Neural progenitor cell (in vitro differentiated cells): Measurements from ENCODE around the gene FAM89B. TPM values are rescaled to one million over a fixed set of nuclear protein-coding genes. Genes with fewer than 3 reads are reported as not detected.
A peak's percentile ranks its signal among the peaks of the same experiment; 100 is the strongest.

ENCODE experiments used
- DNase-seq: peaks from one replicate; pipeline ENCODE4 v3.0.0-alpha.2; 2016; ENCODE audit warnings: low spot score
- H2AFZ ChIP-seq: fragments of 200-600 bp; sonication (generic); replicated peaks from 2 replicates; pipeline ENCODE4 v1.6.1; 2016; ENCODE audit warnings: antibody characterized with exemption
- H3F3A ChIP-seq: fragments of 200-600 bp; sonication (generic); 2 replicates; pipeline ENCODE4 v1.6.1; 2016; ENCODE audit warnings: antibody characterized with exemption, low read depth
- H3K27ac ChIP-seq: fragments of 200-600 bp; sonication (generic); 2 replicates; pipeline ENCODE4 v1.5.1; 2016; ENCODE audit warnings: mild to moderate bottlenecking
- H3K27me3 ChIP-seq: fragments of 200-600 bp; sonication (generic); 2 replicates; pipeline ENCODE4 v1.6.1; 2016; ENCODE audit warnings: mild to moderate bottlenecking, moderate library complexity
- H3K36me3 ChIP-seq: fragments of 200-600 bp; sonication (generic); 2 replicates; pipeline ENCODE4 v1.5.1; 2016
- H3K4me1 ChIP-seq: fragments of 200-600 bp; sonication (generic); 2 replicates; pipeline ENCODE4 v1.6.1; 2016; ENCODE audit warnings: mixed run types
- H3K4me2 ChIP-seq: fragments of 200-600 bp; sonication (generic); 2 replicates; pipeline ENCODE4 v1.6.1; 2016
- H3K4me3 ChIP-seq: fragments of 200-600 bp; sonication (generic); 2 replicates; pipeline ENCODE4 v1.5.1; 2016
- H3K79me2 ChIP-seq: fragments of 200-600 bp; sonication (generic); 2 replicates; pipeline ENCODE4 v1.6.1; 2016; ENCODE audit warnings: low read depth
- H3K9ac ChIP-seq: fragments of 200-600 bp; sonication (generic); 2 replicates; pipeline ENCODE4 v1.6.1; 2016
- H3K9me3 ChIP-seq: fragments of 200-600 bp; sonication (generic); 2 replicates; pipeline ENCODE4 v1.5.1; 2016; ENCODE audit warnings: low read depth
- H4K20me1 ChIP-seq: fragments of 200-600 bp; sonication (generic); 2 replicates; pipeline ENCODE4 v1.6.1; 2016; ENCODE audit warnings: low read depth
- H3K27ac Mint-ChIP-seq: 3 replicates; pipeline ENCODE4 v1.8.0; 2021; ENCODE audit warnings: mixed read lengths
- H3K27me3 Mint-ChIP-seq: 2 replicates; pipeline ENCODE4 v1.8.0; 2022; ENCODE audit warnings: low read depth, mild to moderate bottlenecking, inconsistent platforms, moderate library complexity, mixed read lengths; ENCODE audit not compliant: insufficient read depth
- H3K36me3 Mint-ChIP-seq: 3 replicates; pipeline ENCODE4 v1.8.0; 2021; ENCODE audit warnings: mixed read lengths
- H3K4me1 Mint-ChIP-seq: 3 replicates; pipeline ENCODE4 v1.8.0; 2021; ENCODE audit warnings: mixed read lengths
- H3K4me3 Mint-ChIP-seq: 3 replicates; pipeline ENCODE4 v1.8.0; 2021; ENCODE audit warnings: mild to moderate bottlenecking, moderate library complexity, mixed read lengths
- H3K9me3 Mint-ChIP-seq: 3 replicates; pipeline ENCODE4 v1.8.0; 2020; ENCODE audit warnings: mixed read lengths
- EZH2 ChIP-seq: fragments of 200-600 bp; sonication (generic); IDR thresholded peaks from 2 replicates; pipeline ENCODE4 v1.6.1; 2017; ENCODE audit warnings: antibody characterized with exemption, mild to moderate bottlenecking, moderate library complexity
- EZH2phosphoT487 ChIP-seq: fragments of 200-600 bp; sonication (generic); IDR thresholded peaks from 2 replicates; pipeline ENCODE4 v1.6.1; 2017; ENCODE audit warnings: antibody characterized with exemption
- total RNA-seq: library from RNA; depleted of rRNA; stranded (reverse); fragments of >200 nt; gene quantifications from 2 replicates; pipeline ENCODE4 v1.2.3, GENCODE V29; 2015; ENCODE audit warnings: low replicate concordance
- TF ChIP-seq, protein P1 (sequence below): fragments of 200-600 bp; sonication (generic); IDR thresholded peaks from 2 replicates; pipeline ENCODE4 v1.5.1; 2017; ENCODE audit warnings: antibody characterized with exemption, mild to moderate bottlenecking

Gene FAM89B
- total RNA-seq, 1 donor from 2014 or later = 11.7 TPM

- peaks cover 11% of the 10 kb centered on the region for H3K36me3 Mint-ChIP-seq
- no peaks in the 10 kb centered on the region for H3K79me2 ChIP-seq
- no peaks in the 10 kb centered on the region for H3K4me1 Mint-ChIP-seq
- no peaks in the 10 kb centered on the region for H3K36me3 ChIP-seq
- no peak for DNase-seq
- no peak overlapping the region for H3K4me3 Mint-ChIP-seq
- no peaks in the 10 kb centered on the region for H3K4me1 ChIP-seq
- no peaks in the 10 kb centered on the region for H3K27me3 ChIP-seq
- H3K27ac Mint-ChIP-seq = no peak overlapping the region
- H3F3A ChIP-seq = no peaks in the 10 kb centered on the region
- H3K27me3 Mint-ChIP-seq = peaks cover 3% of the 10 kb centered on the region
- no peak overlapping the region for H3K4me2 ChIP-seq
- no peak overlapping the region for H3K27ac ChIP-seq
- H4K20me1 ChIP-seq = no peaks in the 10 kb centered on the region
- no peak for TF ChIP-seq EZH2
- no peak for TF ChIP-seq EZH2phosphoT487
- TF ChIP-seq, protein P1, sequence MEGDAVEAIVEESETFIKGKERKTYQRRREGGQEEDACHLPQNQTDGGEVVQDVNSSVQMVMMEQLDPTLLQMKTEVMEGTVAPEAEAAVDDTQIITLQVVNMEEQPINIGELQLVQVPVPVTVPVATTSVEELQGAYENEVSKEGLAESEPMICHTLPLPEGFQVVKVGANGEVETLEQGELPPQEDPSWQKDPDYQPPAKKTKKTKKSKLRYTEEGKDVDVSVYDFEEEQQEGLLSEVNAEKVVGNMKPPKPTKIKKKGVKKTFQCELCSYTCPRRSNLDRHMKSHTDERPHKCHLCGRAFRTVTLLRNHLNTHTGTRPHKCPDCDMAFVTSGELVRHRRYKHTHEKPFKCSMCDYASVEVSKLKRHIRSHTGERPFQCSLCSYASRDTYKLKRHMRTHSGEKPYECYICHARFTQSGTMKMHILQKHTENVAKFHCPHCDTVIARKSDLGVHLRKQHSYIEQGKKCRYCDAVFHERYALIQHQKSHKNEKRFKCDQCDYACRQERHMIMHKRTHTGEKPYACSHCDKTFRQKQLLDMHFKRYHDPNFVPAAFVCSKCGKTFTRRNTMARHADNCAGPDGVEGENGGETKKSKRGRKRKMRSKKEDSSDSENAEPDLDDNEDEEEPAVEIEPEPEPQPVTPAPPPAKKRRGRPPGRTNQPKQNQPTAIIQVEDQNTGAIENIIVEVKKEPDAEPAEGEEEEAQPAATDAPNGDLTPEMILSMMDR = no peak
- H2AFZ ChIP-seq = no peak overlapping the region
- H3K9me3 Mint-ChIP-seq = no peaks in the 10 kb centered on the region
- no peak overlapping the region for H3K4me3 ChIP-seq
- no peak overlapping the region for H3K9ac ChIP-seq
- no peaks in the 10 kb centered on the region for H3K9me3 ChIP-seq
These were observed 27.6 kb downstream of the FAM89B start for GRCh38 chr11:65599955-65600246.

- H3K27ac ChIP-seq = no peak overlapping the region
- H3K4me2 ChIP-seq = no peak overlapping the region
- no peak for DNase-seq
- TF ChIP-seq, protein P1 = no peak
- TF ChIP-seq EZH2phosphoT487 (no peak), EZH2 (no peak)
- H3K9ac ChIP-seq = no peak overlapping the region
- H3F3A ChIP-seq = peaks cover 19% of the 10 kb centered on the region
- H3K36me3 Mint-ChIP-seq = peaks cover 13% of the 10 kb centered on the region
- no peak overlapping the region for H3K27ac Mint-ChIP-seq
- peaks cover 2% of the 10 kb centered on the region for H3K36me3 ChIP-seq
- H3K27me3 ChIP-seq = peaks cover 7% of the 10 kb centered on the region
- no peak overlapping the region for H3K4me3 Mint-ChIP-seq
- peaks cover 31% of the 10 kb centered on the region for H4K20me1 ChIP-seq
- peaks cover 9% of the 10 kb centered on the region for H3K27me3 Mint-ChIP-seq
- H3K4me1 Mint-ChIP-seq = peaks cover 19% of the 10 kb centered on the region
- H3K79me2 ChIP-seq = no peaks in the 10 kb centered on the region
- no peak overlapping the region for H3K4me3 ChIP-seq
- no peaks in the 10 kb centered on the region for H3K9me3 ChIP-seq
- H3K4me1 ChIP-seq = peaks cover 12% of the 10 kb centered on the region
- no peak overlapping the region for H2AFZ ChIP-seq
- H3K9me3 Mint-ChIP-seq = no peaks in the 10 kb centered on the region
These were observed 31.9 kb downstream of the FAM89B start for GRCh38 chr11:65604258-65604657.

GRCh38 chr11:65606876-65607613, 34.7 kb downstream of the FAM89B start:
- Histone ChIP-seq H3K4me1 (peaks cover 13% of the 10 kb centered on the region), H3K79me2 (peaks cover 3% of the 10 kb centered on the region), H3K4me3 (peak overlapping the region; percentile 31), H3K9ac (no peak overlapping the region), H3K36me3 (peaks cover 2% of the 10 kb centered on the region), H3K27me3 (peaks cover 7% of the 10 kb centered on the region), H4K20me1 (peaks cover 49% of the 10 kb centered on the region), H2AFZ (no peak overlapping the region), H3K9me3 (no peaks in the 10 kb centered on the region), H3F3A (peaks cover 21% of the 10 kb centered on the region), H3K27ac (no peak overlapping the region), H3K4me2 (peak overlapping the region; percentile 57)
- no peak overlapping the region for H3K27ac Mint-ChIP-seq
- H3K9me3 Mint-ChIP-seq = no peaks in the 10 kb centered on the region
- peaks cover 32% of the 10 kb centered on the region for H3K4me1 Mint-ChIP-seq
- H3K4me3 Mint-ChIP-seq = peak overlapping the region; percentile 80
- H3K36me3 Mint-ChIP-seq = peaks cover 18% of the 10 kb centered on the region
- H3K27me3 Mint-ChIP-seq = peaks cover 9% of the 10 kb centered on the region
- peak; percentile 98 for DNase-seq
- TF ChIP-seq, protein P1 = no peak
- TF ChIP-seq EZH2 (no peak), EZH2phosphoT487 (no peak)
